GM21528 (cell line): Measurements from ENCODE around the gene MLXIP.

Source experiments
- ATAC-seq: cut with Tn5 transposase; IDR thresholded peaks from one replicate; pipeline ENCODE4 v1.9.1; 2021; ENCODE audit warnings: mild to moderate bottlenecking, moderate library complexity; ENCODE audit not compliant: unreplicated experiment, low FRiP score

Gene MLXIP

DNA sequence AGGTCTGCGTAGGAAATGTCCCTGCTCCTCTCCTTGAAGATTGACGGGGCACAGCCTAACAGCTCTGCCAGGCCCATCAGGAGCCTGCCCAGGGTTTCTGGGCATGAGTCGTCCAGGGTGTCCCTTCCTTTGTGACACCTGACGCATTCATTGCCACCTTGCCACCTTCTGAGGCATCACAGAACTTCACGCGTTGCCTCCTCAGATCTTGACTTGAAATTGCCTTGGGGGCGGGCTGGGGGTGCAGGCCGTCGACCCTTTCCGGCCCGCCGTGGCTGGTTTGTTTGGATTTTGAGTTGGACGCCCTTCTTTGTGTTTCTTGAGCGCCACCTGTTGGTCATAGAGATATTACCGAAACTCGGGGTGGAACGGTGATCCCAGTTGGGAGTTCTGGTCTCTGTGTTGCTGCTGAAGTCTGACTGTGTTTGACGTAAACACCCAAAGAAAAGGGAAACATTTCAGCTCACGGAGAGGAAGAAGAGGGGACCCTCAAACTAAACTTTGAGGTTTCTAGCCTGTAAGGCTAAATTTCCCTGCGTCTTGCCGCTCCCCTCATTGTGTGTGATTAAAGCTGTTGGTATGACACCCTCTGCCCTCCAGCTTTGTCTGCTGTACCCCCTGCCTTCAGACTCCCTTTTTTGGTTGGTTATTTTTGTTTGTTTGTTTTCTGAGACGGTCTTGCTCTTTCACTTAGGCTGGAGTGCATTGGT, 44.6 kb downstream of the MLXIP start:
- ATAC-seq, result no peak

- ATAC-seq, result no peak
Observed at GRCh38 chr12:122123761-122124145, 45.2 kb downstream of the MLXIP start.

DNA sequence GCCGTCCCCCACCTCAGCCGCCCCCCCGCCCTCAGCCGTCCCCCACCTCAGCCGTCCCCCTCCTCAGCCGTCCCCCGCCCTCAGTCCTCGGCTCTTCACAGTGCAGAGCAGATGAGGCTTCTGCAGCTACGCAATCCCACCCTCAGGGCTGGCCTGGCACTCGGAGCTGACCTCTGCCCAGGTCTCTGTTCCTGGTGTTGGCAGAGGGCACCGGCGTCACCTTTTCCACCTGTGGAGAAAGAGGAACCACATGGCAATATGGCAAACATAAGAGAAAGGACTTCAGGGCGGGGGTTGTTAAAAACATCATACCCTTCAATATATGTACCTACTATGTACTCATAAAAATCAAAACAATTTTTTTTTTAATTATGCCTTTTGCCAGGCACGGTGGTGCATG, 45.8 kb downstream of the MLXIP start:
- no peak for ATAC-seq

DNA sequence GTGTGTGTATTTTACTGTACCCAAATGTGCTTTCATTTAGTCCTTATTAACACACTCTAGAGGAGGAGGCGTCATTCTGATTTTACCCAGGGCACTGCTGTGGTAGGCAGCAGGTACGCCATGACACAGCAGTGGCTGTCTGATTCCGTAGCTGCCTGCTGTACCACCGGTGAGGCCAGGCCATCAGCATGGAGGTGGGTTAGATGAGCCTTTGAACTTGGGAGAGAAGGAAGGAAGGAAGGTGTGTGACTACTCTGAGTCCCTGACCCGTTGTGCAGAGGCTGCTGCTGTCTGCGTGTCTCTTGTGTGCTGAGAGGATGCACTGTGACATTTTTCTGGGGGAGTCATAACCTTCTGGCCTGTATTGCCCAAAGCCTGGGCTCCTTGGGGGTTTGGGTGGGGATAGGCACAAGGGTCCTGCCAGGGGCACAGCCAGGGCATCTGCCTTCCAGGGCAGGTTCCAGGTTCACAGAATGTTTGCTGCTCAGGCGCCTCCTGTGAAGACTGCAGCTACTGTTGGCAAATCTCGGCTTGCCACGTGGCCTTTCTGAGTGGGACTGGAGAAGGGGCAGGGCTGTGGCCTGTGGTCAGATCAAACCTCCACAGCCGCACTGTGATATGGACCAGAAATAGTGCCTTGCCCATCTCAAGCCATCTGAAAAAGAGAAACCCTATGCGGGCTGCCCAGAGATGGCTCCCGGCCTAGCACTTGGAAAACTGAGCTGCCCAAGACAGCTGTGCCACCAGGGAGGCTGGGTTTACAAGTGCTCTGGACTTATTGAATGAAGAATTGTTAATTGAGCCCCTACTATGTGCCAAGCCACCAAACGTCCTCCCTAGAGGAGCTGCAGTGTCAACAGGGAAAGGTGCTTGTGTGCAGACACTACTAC, 47.1 kb downstream of the MLXIP start:
- no peak for ATAC-seq

DNA sequence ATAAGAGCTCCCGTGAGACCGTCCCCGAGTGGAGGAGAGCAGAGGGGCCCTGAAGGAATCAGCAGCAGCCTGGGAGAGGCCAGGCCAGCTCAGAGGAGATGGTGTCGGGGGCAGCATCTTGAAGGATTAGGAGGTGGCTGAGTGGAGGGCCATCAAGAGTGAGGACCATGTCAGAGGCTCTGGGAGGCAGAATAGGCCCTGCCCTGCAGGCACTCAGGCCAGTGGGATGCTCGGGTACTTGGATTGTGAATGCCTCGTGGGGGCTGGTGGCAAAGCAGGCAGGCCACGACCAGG, 47.7 kb downstream of the MLXIP start:
- ATAC-seq, result no peak

GRCh38 chr12:122126713-122127597, 48.4 kb downstream of the MLXIP start:
- no peak for ATAC-seq

DNA sequence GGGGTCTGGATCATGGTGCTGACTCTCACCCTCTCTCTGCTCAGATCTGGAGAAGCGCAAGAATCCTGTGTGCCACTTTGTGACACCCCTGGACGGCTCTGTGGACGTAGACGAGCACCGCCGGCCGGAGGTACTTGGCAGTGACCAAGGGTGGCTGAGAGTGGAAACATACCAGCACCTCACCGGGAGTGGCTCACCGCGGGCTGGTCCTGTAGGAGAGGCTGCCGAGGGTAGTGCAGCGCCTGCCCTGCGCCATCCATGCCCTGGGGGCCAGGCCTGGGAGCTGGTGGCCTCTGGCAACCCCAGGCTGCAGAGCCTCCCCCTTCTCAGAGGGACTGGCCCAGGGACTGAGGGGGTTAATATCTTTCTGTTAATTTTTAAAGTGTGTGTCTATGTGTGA, 49.3 kb downstream of the MLXIP start:
- ATAC-seq, result no peak

- ATAC-seq, result no peak
Observed at GRCh38 chr12:122128481-122128880, 49.9 kb downstream of the MLXIP start.

GRCh38 chr12:122129131-122129530, 50.6 kb downstream of the MLXIP start:
- ATAC-seq, result no peak

GRCh38 chr12:122130150-122130549, 51.6 kb downstream of the MLXIP start:
- ATAC-seq, result no peak

DNA sequence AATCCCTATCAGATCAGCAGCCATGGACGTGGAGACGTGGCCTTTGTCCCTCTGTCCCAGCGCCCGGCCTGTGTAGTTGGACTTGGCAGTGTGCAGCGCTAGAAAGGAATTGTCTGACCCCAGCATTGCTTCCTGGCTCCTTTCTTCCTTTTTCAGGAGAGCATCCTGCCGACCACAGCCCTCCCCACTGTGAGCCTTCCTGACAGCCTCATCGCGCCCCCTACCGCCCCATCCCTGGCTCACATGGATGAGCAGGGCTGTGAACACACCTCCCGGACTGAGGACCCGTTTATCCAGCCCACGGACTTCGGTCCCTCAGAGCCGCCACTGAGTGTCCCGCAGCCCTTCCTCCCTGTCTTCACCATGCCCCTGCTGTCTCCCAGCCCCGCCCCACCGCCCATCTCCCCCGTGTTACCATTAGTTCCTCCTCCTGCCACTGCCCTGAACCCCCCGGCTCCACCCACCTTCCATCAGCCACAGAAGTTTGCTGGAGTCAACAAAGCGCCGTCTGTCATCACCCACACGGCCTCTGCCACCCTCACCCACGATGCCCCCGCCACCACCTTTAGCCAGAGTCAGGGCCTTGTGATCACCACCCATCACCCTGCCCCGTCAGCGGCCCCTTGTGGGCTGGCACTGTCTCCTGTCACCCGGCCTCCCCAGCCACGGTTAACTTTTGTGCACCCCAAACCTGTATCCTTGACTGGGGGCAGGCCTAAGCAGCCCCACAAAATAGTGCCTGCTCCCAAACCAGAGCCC, 54.8 kb downstream of the MLXIP start:
- no peak for ATAC-seq

DNA sequence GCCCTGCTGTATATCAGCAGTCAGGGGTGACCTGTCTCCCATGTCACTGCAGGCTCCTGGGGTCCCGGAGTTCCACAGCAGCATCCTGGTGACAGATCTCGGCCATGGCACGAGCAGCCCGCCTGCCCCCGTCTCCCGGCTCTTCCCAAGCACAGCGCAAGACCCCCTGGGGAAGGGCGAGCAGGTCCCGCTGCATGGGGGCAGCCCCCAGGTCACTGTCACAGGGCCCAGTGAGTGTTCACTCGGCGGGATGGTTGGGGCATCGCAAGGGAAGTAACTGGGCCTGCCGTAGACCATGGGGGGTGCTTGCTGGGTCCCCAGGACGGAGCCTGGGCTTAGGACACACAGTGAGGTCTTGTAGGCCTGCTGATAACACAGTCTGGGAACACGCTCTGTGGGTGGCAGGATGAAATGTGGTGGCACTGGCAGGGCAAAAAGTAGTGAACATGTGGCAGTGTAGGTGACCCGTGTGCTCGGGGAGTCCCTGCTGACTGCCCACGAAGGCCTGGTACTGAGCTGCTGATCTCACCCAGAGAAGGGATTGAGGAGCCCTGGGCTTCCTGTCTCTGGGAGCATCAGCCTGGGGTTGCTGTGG, 57.0 kb downstream of the MLXIP start:
- no peak for ATAC-seq

DNA sequence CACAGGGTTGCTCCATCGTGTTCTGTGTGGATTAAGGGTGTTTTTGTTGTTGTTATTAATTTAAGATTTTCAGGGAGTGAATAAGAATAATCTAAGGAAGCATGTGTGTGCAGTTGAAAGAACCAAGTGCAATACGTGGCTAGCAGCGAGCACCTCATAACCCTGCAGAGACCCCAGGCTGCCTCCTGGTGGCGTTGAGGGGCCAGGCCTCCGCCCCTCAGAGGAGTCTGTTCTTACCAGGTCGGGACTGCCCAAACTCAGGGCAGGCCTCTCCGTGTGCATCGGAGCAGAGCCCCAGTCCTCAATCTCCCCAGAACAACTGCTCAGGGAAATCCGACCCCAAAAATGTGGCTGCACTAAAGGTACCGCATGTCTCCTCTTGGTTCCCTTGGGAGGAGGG, 58.7 kb downstream of the MLXIP start:
- no peak for ATAC-seq

DNA sequence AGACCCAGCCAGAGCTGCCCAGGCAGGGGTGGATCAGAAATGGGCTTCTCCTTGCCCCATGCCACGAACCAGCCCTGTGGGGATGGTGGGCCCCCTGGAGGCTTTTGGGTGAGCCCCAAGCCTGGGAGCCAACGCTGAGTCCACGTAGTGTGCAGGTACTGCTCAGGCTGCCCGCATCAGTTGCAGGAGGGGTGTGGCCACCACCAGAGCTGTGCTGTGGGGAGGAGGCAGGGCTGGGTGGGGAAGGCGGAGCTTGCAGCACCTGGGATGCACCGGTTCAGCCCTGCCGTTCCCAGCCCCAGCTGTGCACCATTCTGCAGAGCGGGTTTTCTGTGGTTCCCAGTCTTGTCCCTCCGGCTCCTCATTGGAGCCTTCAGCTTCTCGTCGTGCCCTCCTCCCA, 59.1 kb downstream of the MLXIP start:
- no peak for ATAC-seq

DNA sequence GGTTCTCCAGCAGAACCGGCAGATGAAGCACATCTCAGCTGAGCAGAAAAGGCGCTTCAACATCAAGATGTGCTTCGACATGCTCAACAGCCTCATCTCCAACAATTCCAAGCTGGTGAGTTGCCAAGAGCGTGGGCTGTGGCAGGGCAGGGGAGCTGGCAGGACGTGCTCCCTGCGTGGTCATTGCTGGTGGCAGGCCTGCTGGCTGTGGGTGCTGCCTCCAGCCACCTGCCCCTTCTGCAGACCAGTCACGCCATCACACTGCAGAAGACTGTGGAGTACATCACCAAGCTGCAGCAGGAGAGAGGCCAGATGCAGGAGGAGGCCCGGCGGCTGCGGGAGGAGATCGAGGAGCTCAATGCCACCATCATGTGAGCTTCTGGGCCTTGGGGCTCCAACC, 59.6 kb downstream of the MLXIP start:
- no peak for ATAC-seq

DNA sequence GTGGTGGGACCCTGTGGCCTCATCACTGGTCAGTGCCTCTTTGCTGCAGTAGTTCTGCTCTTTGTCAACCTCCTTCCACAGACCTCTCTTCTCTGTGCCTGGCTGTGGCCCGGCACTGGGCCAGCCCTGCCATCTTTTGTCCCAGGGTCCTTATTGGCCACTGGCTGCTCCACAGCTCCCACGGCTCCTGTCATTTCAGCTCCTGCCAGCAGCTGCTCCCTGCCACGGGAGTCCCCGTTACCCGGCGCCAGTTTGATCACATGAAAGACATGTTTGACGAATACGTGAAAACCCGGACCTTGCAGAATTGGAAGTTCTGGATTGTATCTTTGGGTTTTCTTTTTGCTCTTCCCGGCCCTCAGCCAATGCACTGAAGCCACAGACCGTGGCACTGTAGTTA, 60.1 kb downstream of the MLXIP start:
- ATAC-seq, result no peak

- no peak for ATAC-seq
Observed at GRCh38 chr12:122139266-122139665, 60.7 kb downstream of the MLXIP start.

GRCh38 chr12:122139941-122140340, 61.4 kb downstream of the MLXIP start:
- ATAC-seq, result no peak

GRCh38 chr12:122140467-122141257, 62.1 kb downstream of the MLXIP start:
- no peak for ATAC-seq
